Hepatocyte (in vitro differentiated cells): ENCODE measurements around the gene IFFO2.

Source experiments
- EZH2 ChIP-seq: fragments of 200-600 bp; sonication (generic); IDR thresholded peaks from 2 replicates; pipeline ENCODE4 v1.6.1; 2016; ENCODE audit warnings: antibody characterized with exemption, mild to moderate bottlenecking, borderline replicate concordance
- TF ChIP-seq, protein P1 (sequence below): fragments of 200-600 bp; sonication (generic); IDR thresholded peaks from 2 replicates; pipeline ENCODE4 v1.5.1; 2016; ENCODE audit warnings: antibody characterized with exemption, mild to moderate bottlenecking; ENCODE audit not compliant: poor library complexity

DNA sequence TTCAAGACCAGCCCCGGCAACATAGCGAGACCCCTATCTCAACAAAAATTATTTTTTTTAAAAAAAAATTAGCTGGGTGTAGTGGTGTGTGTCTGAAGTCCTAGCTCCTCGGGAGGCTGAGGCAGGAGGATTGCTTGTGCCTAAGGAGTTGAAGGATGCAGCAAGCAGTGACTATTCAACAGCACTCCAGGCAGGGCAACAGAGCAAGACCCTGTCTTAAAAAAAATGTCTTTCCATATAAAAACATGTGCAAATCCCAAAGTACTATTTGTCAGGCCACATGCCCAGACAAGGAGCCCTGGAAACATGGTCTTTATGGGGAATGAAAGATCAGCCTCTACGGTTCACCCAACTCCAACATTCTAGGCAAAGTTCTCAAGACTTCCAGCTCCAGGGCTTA is 13.3 kb downstream of the IFFO2 start:
- TF ChIP-seq, protein P1, sequence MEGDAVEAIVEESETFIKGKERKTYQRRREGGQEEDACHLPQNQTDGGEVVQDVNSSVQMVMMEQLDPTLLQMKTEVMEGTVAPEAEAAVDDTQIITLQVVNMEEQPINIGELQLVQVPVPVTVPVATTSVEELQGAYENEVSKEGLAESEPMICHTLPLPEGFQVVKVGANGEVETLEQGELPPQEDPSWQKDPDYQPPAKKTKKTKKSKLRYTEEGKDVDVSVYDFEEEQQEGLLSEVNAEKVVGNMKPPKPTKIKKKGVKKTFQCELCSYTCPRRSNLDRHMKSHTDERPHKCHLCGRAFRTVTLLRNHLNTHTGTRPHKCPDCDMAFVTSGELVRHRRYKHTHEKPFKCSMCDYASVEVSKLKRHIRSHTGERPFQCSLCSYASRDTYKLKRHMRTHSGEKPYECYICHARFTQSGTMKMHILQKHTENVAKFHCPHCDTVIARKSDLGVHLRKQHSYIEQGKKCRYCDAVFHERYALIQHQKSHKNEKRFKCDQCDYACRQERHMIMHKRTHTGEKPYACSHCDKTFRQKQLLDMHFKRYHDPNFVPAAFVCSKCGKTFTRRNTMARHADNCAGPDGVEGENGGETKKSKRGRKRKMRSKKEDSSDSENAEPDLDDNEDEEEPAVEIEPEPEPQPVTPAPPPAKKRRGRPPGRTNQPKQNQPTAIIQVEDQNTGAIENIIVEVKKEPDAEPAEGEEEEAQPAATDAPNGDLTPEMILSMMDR = no peak
- TF ChIP-seq EZH2 = no peak
